ENCODE measurements around the gene LPIN1.
"Not testable (repeated sequence)": the region's sequence is repeated elsewhere in the genome, so short reads cannot be mapped to it uniquely, and the experiment has no call there.

The LPIN1 gene

DNA sequence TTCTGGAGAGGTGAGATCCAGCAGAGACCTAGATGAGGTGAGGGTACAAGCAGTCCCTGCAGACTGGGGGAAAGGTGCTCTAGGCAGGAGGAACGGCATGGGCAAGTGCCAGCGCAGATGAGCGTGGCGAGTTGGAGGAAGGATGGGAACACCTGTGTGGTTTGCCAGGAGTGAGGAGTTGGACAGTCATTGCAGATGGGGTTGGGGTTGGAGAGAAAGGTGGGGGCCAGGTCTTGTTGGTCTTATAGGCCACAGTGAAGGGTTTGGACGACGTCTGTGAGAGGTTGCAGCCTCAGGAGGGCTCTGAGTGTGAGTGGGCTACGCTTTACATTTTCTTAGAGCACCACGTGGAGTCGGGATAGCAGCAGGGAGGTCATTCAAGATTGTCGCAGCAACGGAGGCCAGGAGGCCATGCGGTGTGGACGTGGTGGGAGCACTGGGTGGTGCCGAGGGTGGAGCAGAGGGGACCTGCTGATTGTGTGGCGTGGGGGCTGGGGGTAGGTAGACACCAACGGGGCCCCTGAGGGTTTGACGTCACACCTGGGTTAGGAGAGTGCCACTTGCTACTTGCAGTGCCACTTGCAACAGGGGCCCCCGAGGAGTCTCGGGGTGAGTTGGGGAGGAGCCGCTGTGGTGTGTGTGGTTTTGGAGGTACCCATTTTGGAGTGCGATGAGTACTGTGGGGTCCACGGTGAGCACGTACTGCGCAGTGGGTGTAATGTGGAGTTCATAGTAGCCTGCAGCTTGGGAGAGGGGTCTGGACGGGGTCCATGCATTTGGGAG lies 66.2 kb downstream of the LPIN1 start:
- DNase-seq = no peak

- not testable (repeated sequence) for DNase-seq
Observed at GRCh38 chr2:11813345-11813744, 66.9 kb downstream of the LPIN1 start.

DNA sequence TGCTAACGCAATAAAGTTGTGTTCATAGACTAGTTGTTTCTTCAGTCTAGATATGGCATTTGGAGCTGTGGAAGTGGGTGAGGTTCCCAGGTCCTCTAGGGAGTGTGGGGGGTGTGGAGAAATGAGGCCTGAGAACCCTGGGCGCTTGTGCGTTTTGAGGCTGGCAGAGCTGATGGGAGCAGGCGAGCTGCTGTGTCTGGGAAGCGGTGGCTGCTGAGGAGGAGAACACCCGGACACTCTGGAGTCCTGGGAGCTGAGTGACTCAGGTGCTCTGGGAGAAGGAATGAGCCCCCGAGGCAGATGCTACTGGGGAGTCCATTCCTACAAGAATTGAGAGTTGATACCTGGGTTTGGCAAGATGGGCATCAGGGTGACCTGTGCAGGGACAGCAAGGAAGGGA lies 67.5 kb downstream of the LPIN1 start:
- DNase-seq = no peak

DNA sequence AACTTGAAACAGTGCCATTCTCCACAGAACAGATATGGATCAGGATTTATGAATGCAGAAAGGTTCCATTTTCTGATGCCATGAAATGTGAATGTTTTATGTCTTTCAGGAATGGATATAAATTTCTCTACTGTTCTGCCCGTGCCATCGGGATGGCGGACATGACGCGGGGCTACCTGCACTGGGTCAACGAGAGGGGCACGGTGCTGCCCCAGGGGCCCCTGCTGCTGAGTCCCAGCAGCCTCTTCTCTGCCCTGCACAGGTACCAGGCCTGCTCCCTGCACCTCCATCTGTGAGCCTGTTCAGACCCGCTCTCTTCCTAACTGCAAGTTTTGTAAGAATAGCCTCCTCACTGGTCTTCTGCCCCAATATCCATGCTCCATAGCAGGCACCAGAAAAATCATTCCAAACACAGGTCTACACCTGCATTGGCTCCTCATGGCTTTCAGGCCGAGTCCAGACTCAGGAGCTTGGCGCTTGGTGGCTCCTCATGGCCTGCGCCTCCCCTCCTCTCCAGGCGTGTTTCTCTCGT lies 68.6 kb downstream of the LPIN1 start:
- no peak for DNase-seq

DNA sequence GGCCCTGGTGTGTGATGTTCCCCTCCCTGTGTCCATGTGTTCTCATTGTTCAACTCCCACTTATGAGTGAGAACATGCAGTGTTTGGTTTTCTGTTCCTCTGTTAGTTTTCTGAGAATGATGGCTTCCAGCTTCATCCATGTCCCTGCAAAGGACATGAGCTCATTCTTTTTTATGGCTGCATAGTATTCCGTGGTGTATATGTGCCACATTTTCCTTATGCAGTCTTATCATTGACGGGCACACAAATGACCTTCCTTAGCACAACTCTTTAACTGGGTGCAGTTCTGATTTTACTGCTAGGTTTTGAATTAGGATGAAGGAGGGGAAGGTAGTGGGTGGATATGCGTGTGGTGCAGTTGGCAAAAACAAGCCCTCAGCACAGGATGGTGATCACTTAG lies 70.5 kb downstream of the LPIN1 start:
- DNase-seq = not testable (repeated sequence)

DNA sequence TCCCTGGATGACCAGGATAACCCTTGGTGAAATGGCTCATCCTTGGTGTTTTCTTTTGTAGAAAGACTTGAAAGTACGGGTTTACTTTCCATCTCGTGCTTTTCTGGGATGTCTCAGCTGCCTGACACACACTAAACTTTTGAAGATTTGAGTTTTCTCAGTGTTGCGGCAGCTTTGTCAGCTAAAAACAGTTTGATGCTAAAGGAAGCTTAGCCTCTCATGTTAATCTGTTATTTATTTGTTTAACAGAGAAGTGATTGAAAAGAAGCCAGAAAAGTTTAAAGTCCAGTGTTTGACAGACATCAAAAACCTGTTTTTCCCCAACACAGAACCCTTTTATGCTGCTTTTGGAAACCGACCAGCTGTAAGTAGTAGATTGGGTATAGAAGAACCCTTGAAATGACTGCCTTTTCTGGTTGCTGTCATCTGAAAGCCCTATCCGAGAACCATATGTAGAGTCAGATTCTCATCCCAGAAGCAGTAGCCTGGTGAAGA lies 72.8 kb downstream of the LPIN1 start:
- peak; percentile 25 for DNase-seq

- DNase-seq = no peak
Observed at GRCh38 chr2:11820650-11821049, 74.2 kb downstream of the LPIN1 start.

- DNase-seq = no peak
Observed at GRCh38 chr2:11821705-11822104, 75.3 kb downstream of the LPIN1 start.

- not testable (repeated sequence) for DNase-seq
Observed at GRCh38 chr2:11822359-11822745, 75.9 kb downstream of the LPIN1 start.

DNA sequence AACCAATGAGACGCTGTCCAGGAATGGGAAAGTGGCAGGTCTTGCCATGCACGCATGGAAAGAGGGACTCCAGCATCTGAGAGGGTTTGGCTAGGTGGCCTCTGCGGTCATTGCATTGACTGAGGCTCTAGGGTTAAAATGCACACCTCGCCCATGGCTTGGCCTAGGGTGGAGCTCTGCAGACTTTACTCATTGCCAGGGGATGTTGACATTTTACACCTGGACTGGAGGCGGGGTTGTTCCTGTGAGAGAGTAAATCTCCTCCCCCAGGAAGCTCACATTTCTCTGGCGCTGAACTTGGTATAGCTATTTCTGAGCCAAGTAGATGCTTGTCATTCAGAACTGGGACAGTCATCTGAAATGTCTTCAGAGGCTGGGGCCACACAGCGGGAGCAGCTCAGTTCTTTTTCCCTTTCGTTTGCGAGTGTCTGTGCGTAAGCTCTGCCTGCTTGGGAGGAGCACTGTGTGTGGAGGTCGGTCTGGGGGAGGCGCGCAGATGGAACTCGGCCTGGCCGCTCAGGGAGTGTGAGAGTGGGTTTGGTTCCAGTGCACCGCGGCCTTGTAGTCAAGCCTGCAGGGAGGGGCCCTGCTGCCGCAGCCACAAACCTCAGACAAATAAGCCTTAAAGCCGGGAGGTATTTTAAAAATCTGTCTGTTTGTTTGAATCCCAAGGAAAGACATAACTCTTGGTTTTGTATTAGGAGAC lies 76.5 kb downstream of the LPIN1 start:
- peak; percentile 53 for DNase-seq

DNA sequence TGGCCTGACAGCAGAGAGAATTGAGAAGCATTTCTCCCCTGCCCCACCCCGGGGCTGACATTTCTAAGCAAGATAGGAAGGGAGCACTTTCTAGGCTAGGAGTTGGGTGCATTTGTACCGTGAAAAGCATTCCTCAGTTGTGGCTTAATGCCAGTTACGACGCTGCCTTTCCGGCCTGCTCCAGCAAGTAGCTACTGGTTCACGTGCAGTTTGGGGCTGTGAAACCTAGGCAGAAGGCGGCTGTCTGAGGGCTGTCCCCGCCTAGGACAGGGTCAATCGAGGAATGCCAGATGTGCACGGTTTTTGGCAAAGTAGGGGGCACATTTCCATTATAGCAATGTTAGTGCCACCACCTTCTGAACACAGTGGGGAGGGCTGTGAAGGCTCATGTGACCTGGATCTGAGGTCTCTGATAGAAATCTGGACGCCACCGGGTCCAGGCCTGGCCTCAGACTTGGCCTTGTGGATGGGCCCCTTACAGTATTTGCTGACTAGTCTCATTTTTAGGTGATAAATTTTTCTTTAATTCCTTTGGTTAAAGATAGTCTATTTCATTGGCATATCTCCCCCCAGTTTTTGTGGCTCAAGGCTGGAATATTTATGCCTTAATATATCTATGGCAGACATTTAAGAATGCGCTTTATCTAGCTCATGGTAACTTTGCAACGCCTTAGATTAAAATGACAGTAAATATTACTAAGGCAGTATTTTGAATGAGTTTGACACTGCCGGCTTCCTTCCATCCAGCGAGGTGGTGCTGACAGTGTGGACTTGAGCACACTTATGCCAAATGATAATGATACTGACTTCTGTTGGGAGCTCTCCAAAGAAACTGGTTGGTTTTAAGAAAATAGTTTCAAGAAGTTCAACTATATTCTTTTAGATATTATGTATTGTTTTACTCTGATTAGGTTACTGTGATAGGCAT lies 78.7 kb downstream of the LPIN1 start:
- DNase-seq = no peak

- no peak for DNase-seq
Observed at GRCh38 chr2:11827547-11827946, 81.1 kb downstream of the LPIN1 start.

DNA sequence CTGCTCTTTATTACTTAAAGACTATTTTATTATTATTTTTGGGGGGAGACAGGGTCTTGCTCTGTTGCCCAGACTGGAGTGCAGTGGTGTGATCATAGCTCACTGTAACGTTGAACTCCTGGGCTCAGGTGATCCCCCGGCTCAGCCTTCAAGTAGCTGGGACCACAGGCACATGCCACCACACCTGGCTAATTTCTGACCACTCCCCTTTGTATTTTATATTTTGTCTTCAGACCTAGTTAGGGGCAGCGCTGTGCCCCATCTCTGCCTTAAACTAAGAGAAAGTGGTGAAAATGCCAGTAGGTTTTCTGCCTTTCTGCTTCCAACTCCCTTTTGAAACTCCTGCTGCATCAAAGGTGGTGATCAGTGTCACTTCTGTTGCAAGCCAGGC lies 82.5 kb downstream of the LPIN1 start:
- no peak for DNase-seq

DNA sequence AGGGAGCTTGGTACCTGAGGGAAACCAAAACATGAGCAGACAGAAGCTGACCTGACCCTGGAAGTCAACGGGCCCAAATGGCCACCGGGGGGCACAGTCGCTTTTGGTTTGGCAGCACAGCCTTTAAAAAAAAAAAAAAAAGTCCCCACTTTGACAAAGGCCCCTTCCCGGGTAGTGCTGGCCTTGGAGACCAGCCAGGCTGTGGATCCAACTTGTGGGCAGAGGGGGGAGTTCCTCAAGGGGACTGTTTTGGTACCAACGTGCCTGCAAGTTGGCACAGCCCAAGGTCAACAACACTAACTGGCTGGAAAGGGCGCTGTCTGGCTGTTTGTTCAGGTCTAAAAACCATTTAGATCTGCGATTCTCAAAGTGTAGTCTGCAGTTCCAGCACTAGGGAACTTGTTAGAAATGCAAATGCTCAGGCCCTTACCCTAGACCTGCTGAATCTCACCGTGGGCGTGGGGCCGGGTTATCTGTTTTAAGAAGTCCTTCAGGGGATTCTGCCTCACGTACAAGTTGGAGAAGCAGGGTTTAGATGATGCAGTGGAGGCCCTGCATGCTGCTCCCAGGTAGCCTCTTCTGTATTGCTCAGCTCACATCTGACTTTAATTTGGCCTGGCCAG lies 83.0 kb downstream of the LPIN1 start:
- peak; percentile 81 for DNase-seq

GRCh38 chr2:11829947-11830707 lies 83.7 kb downstream of the LPIN1 start:
- peak; percentile 89 for DNase-seq

GRCh38 chr2:11830708-11831301 lies 84.4 kb downstream of the LPIN1 start:
- no peak for DNase-seq

DNA sequence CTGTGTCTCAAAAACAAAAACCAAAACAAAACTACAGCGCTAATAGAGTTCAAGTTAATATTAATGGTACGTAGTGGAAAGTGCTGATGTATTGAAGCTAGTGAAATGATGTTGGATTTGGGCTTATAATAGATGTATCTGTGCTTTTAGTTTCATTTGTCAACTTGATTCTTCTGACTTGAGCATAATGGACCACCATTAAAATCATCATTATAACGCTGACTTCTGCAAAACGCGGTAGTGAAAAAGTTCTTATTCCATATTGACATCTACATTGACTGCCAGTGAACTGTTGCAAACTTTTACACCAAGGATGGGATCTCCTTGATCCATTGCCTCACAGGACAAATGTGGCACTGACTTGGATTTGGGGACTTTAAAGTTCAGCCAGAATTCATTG lies 85.0 kb downstream of the LPIN1 start:
- no peak for DNase-seq

GRCh38 chr2:11832531-11832930 lies 86.1 kb downstream of the LPIN1 start:
- no peak for DNase-seq

GRCh38 chr2:11833601-11834000 lies 87.2 kb downstream of the LPIN1 start:
- DNase-seq = no peak

DNA sequence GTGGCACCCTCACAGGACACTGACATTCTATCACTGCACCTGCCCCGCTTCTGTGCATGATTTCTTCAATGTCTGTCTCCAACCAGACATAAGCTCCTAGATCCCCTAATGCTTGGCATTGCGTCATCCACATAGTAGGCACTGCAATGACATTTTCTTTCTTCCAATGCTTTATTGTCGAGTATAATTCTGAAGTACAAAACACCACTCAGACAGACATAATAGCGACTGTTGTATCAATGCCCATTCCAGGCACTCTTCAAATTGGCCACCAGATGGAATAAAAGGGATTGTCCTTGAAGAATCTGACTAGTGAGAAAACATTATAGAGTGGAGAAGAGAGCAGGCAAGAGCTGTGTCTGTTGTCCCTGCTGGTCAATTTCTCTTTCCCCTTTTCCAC lies 89.0 kb downstream of the LPIN1 start:
- peak; percentile 23 for DNase-seq

DNA sequence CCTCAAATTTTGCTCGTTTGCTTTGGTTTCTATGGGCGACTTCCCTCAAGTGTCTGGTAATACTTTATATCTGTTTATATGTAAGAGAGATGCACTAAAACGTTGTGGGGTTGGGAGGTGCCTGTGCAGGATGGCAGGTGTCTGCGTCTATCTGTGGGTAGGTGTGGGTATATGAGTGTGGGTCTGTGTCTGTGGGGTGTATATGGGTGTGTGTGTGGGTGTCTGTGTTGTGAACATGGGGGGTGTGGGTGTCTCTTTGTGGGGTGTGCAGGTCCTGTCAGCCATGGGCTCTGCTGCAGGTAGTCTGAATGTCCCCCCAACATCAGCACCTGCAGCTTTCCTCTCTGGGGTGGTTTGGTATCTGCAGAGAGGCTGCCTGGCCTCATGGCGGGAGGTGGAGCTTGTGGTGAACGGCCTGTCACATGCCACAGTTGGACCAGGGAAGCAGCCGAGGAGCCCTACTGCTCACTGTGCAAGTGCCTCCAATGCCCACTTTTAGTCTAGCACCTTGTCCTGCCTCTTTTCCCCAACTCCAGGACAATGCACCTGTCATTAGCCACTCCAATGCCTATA lies 90.3 kb downstream of the LPIN1 start:
- DNase-seq = no peak
